Measurements from ENCODE around the gene SLC22A1. TPM values are rescaled to one million over a fixed set of nuclear protein-coding genes. Genes with fewer than 3 reads are reported as not detected.

The SLC22A1 gene
- total RNA-seq, 1 experiment from 2014 or later = 1.5 TPM

DNA sequence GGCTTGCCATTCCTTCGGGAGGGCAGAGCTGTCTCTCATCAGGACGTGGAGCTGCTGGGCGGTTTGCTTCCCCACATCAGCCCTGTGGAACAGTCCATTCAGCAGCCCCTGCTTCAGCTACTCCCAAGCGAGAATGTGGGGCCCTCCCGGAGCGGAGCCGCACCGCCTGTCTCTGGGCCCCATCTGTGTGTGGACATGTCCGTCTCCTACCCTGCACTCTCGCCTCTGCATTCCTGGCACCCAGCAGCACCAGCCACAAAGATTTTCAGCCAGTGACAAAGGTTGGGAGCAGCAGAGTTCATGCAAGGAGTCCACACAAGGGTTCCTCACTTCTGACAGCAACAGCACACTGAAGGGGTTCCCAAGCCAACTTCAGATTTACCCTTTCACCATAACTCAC, 29.0 kb upstream of the SLC22A1 start:
- Histone ChIP-seq H3K4me3 (ENCODE audit: low read depth, low read length) (no peak overlapping the region), H3K27me3 (replicated peaks; ENCODE audit: control insufficient read depth, insufficient read depth, low read length) (no peaks in the 10 kb centered on the region), H3K36me3 (ENCODE audit: control insufficient read depth, insufficient read depth, low read length) (no peaks in the 10 kb centered on the region; the same call in none of the 2 replicates), H3K4me1 (no peaks in the 10 kb centered on the region), H3K9me3 (no peaks in the 10 kb centered on the region)
- Mint-ChIP-seq H3K9me3 (ENCODE audit: unreplicated experiment) (no peaks in the 10 kb centered on the region), H3K36me3 (ENCODE audit: insufficient read depth, unreplicated experiment) (peaks cover 60% of the 10 kb centered on the region), H3K27ac (ENCODE audit: unreplicated experiment) (no peak overlapping the region), H3K4me3 (ENCODE audit: unreplicated experiment) (no peak overlapping the region), H3K4me1 (ENCODE audit: low read depth, unreplicated experiment) (no peaks in the 10 kb centered on the region), H3K27me3 (ENCODE audit: insufficient read depth, unreplicated experiment) (no peaks in the 10 kb centered on the region)
- TF ChIP-seq, protein P1, sequence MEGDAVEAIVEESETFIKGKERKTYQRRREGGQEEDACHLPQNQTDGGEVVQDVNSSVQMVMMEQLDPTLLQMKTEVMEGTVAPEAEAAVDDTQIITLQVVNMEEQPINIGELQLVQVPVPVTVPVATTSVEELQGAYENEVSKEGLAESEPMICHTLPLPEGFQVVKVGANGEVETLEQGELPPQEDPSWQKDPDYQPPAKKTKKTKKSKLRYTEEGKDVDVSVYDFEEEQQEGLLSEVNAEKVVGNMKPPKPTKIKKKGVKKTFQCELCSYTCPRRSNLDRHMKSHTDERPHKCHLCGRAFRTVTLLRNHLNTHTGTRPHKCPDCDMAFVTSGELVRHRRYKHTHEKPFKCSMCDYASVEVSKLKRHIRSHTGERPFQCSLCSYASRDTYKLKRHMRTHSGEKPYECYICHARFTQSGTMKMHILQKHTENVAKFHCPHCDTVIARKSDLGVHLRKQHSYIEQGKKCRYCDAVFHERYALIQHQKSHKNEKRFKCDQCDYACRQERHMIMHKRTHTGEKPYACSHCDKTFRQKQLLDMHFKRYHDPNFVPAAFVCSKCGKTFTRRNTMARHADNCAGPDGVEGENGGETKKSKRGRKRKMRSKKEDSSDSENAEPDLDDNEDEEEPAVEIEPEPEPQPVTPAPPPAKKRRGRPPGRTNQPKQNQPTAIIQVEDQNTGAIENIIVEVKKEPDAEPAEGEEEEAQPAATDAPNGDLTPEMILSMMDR (IDR thresholded peaks at IDR 0.05; ENCODE audit: insufficient read depth in 1 of 2, low read depth in 1 of 2, low read length in 1 of 2, severe bottlenecking in 1 of 2, unreplicated experiment in 1 of 2) = no peak
- POLR2A ChIA-PET = no interaction called here
- BruUV-seq (replicated peaks) = no TSS peak
- DNase-seq = no peak
- intact Hi-C loops (cut with micrococcal nuclease; ENCODE audit: unreplicated experiment) = no loop called here
- CTCF ChIA-PET = no interaction called here

DNA sequence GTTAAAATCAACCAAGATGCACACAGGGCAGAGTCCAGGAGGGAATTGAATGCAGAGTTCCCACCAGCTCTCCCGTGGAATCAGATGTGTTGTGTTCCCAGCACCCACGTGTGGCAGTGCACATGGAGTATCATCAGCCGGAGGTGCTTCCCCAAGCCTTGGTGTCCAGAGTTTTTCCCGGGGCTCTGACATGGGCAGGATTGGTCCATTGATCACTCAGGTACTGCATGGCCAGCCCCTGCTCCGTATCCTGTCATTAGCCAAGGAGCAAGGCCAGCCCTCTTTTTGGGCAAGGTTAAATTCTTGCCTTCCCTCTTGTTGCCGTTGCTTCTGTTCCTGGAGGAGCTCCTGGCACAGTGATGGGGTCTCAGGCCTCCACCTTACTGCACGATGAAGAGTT, 28.6 kb upstream of the SLC22A1 start:
- no peaks in the 10 kb centered on the region for H3K4me1 Mint-ChIP-seq (ENCODE audit: low read depth, unreplicated experiment)
- no peaks in the 10 kb centered on the region for H3K27me3 Mint-ChIP-seq (ENCODE audit: insufficient read depth, unreplicated experiment)
- no peaks in the 10 kb centered on the region; the same call in none of the 2 replicates for H3K36me3 ChIP-seq (ENCODE audit: control insufficient read depth, insufficient read depth, low read length)
- H3K4me3 ChIP-seq (ENCODE audit: low read depth, low read length) = no peak overlapping the region
- ChIA-PET CTCF (no interaction called here), POLR2A (no interaction called here)
- no peak for DNase-seq
- H3K27me3 ChIP-seq (replicated peaks; ENCODE audit: control insufficient read depth, insufficient read depth, low read length) = no peaks in the 10 kb centered on the region
- no peaks in the 10 kb centered on the region for H3K9me3 Mint-ChIP-seq (ENCODE audit: unreplicated experiment)
- no peaks in the 10 kb centered on the region for H3K4me1 ChIP-seq
- peaks cover 65% of the 10 kb centered on the region for H3K36me3 Mint-ChIP-seq (ENCODE audit: insufficient read depth, unreplicated experiment)
- intact Hi-C loops (cut with micrococcal nuclease; ENCODE audit: unreplicated experiment) = no loop called here
- H3K9me3 ChIP-seq = no peaks in the 10 kb centered on the region
- no peak overlapping the region for H3K4me3 Mint-ChIP-seq (ENCODE audit: unreplicated experiment)
- TF ChIP-seq, protein P1 (IDR thresholded peaks at IDR 0.05; ENCODE audit: insufficient read depth in 1 of 2, low read depth in 1 of 2, low read length in 1 of 2, severe bottlenecking in 1 of 2, unreplicated experiment in 1 of 2) = no peak
- no TSS peak for BruUV-seq (replicated peaks)
- no peak overlapping the region for H3K27ac Mint-ChIP-seq (ENCODE audit: unreplicated experiment)

DNA sequence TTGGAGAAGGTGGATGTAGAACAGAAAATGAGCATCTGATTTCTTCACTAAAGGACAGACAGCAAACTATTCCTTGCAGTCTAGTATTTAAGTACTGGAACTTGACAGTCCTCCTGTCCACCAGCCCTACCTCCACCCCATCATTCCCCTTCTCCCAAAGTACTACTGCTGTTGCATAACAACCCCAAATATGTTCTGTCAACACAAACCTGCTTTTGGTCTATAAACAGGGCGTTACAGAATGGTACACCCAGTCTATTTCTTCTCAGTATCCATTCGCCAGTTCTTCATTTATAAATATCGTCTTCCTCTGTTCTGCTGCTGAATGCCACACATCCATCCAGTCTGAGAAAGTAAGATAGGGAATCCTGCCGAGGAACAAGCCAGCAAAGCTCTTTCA, 27.7 kb upstream of the SLC22A1 start:
- Histone ChIP-seq H3K9me3 (no peaks in the 10 kb centered on the region), H3K4me3 (ENCODE audit: low read depth, low read length) (no peak overlapping the region), H3K4me1 (no peaks in the 10 kb centered on the region), H3K36me3 (ENCODE audit: control insufficient read depth, insufficient read depth, low read length) (no peaks in the 10 kb centered on the region; the same call in 1 of the 2 replicates), H3K27me3 (replicated peaks; ENCODE audit: control insufficient read depth, insufficient read depth, low read length) (no peaks in the 10 kb centered on the region)
- DNase-seq = no peak
- BruUV-seq (replicated peaks) = no TSS peak
- Mint-ChIP-seq H3K9me3 (ENCODE audit: unreplicated experiment) (no peaks in the 10 kb centered on the region), H3K27ac (ENCODE audit: unreplicated experiment) (no peak overlapping the region), H3K4me1 (ENCODE audit: low read depth, unreplicated experiment) (no peaks in the 10 kb centered on the region), H3K36me3 (ENCODE audit: insufficient read depth, unreplicated experiment) (peaks cover 73% of the 10 kb centered on the region), H3K27me3 (ENCODE audit: insufficient read depth, unreplicated experiment) (no peaks in the 10 kb centered on the region), H3K4me3 (ENCODE audit: unreplicated experiment) (no peak overlapping the region)
- TF ChIP-seq, protein P1 (IDR thresholded peaks at IDR 0.05; ENCODE audit: insufficient read depth in 1 of 2, low read depth in 1 of 2, low read length in 1 of 2, severe bottlenecking in 1 of 2, unreplicated experiment in 1 of 2) = no peak
- ChIA-PET POLR2A (no interaction called here), CTCF (no interaction called here)
- intact Hi-C loops (cut with micrococcal nuclease; ENCODE audit: unreplicated experiment) = no loop called here
